ENCODE results near the gene IRF6.

IRF6 gene

DNA sequence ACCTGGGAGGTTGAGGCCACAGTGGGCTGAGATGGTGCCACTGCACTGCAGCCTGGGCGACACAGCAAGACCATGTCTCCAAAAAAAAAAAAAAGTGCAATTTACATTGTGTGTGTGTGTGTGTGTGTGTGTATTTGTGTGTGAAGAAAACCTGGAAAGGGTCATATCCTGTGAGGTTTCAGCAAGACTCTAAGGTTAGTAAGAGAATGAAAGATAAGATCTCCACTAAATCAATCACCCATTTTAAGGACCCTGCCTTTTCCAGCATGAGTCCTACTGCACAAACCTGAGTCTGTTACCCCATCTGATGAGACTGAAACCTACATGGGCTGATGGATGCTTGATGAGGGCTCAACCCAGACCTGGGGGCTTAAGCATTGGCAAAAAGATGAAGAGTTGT lies 16.7 kb downstream of the IRF6 start:
- DNase-seq (ENCODE audit: insufficient read length, low spot score) (no peak), FAIRE-seq (no peak)
- TF ChIP-seq, protein P1, sequence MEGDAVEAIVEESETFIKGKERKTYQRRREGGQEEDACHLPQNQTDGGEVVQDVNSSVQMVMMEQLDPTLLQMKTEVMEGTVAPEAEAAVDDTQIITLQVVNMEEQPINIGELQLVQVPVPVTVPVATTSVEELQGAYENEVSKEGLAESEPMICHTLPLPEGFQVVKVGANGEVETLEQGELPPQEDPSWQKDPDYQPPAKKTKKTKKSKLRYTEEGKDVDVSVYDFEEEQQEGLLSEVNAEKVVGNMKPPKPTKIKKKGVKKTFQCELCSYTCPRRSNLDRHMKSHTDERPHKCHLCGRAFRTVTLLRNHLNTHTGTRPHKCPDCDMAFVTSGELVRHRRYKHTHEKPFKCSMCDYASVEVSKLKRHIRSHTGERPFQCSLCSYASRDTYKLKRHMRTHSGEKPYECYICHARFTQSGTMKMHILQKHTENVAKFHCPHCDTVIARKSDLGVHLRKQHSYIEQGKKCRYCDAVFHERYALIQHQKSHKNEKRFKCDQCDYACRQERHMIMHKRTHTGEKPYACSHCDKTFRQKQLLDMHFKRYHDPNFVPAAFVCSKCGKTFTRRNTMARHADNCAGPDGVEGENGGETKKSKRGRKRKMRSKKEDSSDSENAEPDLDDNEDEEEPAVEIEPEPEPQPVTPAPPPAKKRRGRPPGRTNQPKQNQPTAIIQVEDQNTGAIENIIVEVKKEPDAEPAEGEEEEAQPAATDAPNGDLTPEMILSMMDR (IDR thresholded peaks at IDR 0.05; ENCODE audit: insufficient read depth, missing control alignments): no peak

- DNase-seq (ENCODE audit: insufficient read length, low spot score): no peak
- no peak for FAIRE-seq
- TF ChIP-seq, protein P1 (IDR thresholded peaks at IDR 0.05; ENCODE audit: insufficient read depth, missing control alignments): no peak
Measured at GRCh38 chr1:209787551-209787950, 18.4 kb downstream of the IRF6 start.

DNA sequence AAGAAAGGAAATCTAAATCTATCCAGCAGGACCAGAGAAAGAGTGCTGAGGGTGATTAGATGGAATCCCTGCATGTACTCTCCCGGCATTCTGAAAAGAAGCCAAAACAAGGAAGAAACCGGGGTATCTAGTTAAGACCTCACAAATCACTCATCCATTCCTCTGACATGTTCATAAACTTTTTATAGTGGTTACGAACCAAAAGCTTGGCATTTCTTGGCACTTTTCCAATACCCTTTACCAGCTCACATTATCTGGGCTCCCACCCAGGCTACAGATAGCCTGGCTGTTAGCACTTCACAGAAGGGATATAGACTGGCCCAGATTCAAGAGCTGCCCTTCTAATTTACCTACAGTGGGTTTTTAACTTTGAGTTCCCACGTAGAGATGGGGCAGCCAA lies 19.8 kb downstream of the IRF6 start:
- FAIRE-seq (no peak), DNase-seq (ENCODE audit: insufficient read length, low spot score) (no peak)
- TF ChIP-seq, protein P1 (IDR thresholded peaks at IDR 0.05; ENCODE audit: insufficient read depth, missing control alignments): no peak

GRCh38 chr1:209785592-209785991 lies 20.4 kb downstream of the IRF6 start:
- TF ChIP-seq, protein P1 (IDR thresholded peaks at IDR 0.05; ENCODE audit: insufficient read depth, missing control alignments): no peak
- DNase-seq (ENCODE audit: insufficient read length, low spot score) (no peak), FAIRE-seq (no peak)

- TF ChIP-seq, protein P1 (IDR thresholded peaks at IDR 0.05; ENCODE audit: insufficient read depth, missing control alignments): no peak
- FAIRE-seq: no peak
- peak; percentile 63 for DNase-seq (ENCODE audit: insufficient read length, low spot score)
Measured at GRCh38 chr1:209784265-209785169, 21.4 kb downstream of the IRF6 start, which contains the start of gene C1orf74. TSS of gene C1orf74 (minus strand) at chr1:209784559. CDS start at chr1:209783634, 925 bp downstream.

GRCh38 chr1:209783386-209783785 lies 22.6 kb downstream of the IRF6 start:
- no peak for FAIRE-seq
- no peak for DNase-seq (ENCODE audit: insufficient read length, low spot score)
- TF ChIP-seq, protein P1 (IDR thresholded peaks at IDR 0.05; ENCODE audit: insufficient read depth, missing control alignments): no peak

DNA sequence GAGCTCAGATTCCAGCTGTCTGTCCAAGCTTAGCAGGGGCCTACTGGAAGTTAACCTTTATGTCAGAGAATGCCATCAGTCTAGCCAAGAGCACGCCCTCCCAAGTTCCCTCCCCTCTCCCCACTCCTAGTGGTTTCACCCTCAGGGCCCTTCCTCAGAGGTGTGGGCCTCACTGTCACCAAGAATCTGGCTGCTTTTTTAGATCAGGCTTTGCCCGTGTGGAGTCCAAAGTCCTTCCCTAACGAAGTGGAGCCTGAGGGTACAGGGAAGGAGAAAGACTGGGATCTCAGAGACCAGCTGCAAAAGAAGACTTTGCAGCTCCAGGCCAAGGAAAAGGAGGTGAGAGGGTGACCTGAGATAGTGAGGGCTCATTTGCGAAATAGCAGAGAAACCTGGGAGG lies 25.7 kb downstream of the IRF6 start:
- TF ChIP-seq, protein P1 (IDR thresholded peaks at IDR 0.05; ENCODE audit: insufficient read depth, missing control alignments): no peak
- no peak for DNase-seq (ENCODE audit: insufficient read length, low spot score)

More for the DNA sequence above, 25.7 kb downstream of the IRF6 start:
- FAIRE-seq: no peak
